Frontal cortex (tissue), 4 donors: ENCODE measurements around the gene SGTA. TPM values are rescaled to one million over a fixed set of nuclear protein-coding genes. Genes with fewer than 3 reads are reported as not detected.

Experiments used
- DNase-seq, 2 donors: peaks; one replicate each; pipeline ENCODE4 v3.0.0; 2012; ENCODE audit warnings: low spot score in 2 of 2
- FAIRE-seq: peaks from 2 replicates; lab custom pipeline; 2012; peaks lifted over from hg19 to GRCh38; lab: Jason Lieb, UNC
- total RNA-seq: library from RNA; depleted of rRNA; stranded (reverse); fragments of >200 nt; gene quantifications from one replicate; pipeline ENCODE4 v1.2.3, GENCODE V29; 2014
- donor health status: control.
- donor health status: control.
- donor health status: control.

The SGTA gene
- total RNA-seq, 1 donor from 2014 or later = 31.4 TPM

DNA sequence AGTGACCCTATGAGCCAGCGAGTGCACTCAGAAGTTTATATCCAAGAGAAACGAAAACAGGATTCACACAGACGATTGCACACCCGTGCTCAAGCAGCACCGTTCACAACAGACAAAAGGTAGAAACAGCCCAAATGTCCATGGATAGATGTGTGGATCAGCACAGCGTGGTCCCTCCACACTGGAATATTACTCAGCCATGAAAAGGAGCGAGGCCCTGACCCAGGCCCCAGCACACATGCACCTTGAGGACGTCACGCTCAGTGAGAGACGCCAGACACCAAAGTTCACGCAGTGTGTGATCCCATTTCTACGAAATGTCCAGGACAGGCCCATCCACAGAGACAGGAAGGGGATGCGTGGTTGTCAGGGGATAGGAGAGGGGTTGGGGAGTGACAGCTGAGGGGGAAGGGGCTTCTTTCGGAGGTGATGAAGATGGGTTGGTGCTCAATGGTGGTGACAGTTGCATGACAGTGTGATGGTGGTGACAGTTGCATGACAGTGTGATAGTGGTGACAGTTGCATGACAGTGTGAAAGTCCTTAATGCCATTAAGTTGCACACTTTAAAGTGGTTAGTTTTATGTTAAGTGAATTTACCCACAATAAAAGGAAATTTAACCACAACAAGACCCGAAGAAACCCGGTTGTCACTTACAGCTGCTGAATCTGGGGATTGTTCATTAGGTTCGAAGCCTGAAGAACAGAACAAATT is 24.3 kb downstream of the SGTA start:
- FAIRE-seq = no peak

DNA sequence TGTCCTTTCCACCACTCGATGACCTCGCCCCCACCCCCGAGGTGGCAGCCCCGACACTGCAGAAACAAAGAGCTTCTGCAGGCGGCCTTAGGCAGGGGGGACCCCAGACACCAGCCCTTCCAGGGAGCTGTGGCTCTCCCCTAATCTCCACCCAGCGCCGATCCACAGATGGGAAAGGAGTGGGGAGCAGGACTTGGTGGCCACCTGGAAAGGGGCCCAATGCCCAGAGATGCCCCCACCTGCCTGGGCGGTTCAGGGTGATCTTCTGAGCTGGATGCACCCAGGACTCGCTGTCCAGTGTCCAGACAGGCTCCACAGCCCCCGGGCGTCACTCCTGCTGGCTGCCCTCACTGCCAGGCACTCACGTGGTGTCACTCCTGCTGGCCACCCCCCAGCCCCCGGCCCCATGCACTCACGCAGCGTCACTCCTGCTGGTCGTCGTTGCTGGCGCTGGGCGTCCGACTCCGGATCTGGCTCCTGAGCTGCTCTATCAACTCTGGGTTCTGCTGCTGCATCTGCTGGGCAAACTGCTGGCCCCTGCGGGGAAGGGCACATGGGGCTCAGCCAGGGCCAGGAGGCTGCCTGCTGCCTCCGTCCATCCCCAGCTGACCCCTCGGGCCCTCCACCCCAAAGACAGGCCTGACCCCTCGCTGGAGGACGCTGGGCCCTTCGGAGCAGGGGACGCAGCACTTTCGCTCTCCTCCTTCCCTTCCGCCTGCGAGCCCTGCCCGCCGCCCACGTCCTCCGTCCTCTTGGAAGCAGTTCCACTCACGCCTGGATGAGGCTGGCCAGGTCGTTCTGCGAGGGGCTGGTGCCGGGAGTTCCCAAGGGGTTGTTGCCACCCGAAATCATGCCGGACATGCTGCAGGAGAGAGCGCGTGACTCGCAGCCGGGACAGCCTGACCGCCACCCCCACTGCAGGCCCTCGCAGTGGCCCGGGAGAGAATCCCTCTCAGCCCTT is 25.9 kb downstream of the SGTA start:
- DNase-seq = no peak
- no peak for FAIRE-seq

More for the DNA sequence above, 24.3 kb downstream of the SGTA start:
- DNase-seq = no peak

DNA sequence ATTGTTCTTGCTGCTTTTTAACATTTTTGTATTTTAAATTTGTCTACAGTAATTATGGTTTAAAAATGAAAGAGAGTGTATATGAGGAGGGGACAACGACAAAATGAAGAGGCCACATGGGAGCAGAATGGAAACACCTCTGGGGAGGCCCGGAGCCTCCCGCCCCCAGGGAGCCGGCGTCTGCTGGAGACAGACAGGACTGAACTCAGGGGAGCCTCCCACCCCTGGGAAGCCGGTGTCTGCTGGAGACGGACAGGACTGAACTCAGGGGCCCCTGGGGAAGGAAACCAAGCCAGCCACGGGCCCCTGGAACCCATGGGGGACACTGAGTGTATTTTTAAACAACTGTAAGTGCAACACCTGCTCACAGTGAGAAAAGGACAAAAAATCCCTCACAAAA is 26.6 kb downstream of the SGTA start:
- DNase-seq = no peak
- no peak for FAIRE-seq

DNA sequence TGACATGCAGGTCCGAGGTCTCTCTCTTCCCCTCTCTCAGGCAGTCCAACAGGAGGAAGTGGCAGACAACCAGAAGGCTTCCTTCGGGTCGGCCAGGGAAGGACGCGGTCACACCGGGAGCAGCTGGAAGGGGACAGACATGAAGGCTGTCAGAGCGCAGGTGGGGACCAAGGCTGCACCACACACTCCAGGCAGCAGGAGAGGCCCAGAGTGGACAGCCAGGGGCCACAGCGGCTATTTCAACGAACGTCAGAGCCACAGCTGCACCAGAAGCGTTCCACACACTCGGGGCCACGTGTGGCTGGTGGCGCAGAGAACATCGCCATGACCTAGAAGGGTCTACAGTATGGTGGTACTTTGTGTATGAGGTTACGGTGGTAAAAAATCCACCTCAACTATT is 27.3 kb downstream of the SGTA start:
- FAIRE-seq = no peak
- DNase-seq = no peak

DNA sequence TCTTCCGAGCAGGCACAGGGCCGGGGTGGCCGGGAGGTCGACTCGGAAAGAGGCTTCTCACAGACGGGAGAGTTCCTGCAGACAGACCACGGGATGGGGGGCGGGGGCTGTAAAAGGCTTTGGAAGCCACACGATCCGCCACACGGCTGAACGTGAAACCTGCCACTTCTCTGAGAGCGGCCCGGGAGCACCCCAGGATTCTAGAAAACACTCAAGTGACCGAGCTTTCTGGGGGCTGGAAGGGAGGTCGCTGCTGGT is 27.7 kb downstream of the SGTA start:
- DNase-seq (no peak), FAIRE-seq (no peak)

DNA sequence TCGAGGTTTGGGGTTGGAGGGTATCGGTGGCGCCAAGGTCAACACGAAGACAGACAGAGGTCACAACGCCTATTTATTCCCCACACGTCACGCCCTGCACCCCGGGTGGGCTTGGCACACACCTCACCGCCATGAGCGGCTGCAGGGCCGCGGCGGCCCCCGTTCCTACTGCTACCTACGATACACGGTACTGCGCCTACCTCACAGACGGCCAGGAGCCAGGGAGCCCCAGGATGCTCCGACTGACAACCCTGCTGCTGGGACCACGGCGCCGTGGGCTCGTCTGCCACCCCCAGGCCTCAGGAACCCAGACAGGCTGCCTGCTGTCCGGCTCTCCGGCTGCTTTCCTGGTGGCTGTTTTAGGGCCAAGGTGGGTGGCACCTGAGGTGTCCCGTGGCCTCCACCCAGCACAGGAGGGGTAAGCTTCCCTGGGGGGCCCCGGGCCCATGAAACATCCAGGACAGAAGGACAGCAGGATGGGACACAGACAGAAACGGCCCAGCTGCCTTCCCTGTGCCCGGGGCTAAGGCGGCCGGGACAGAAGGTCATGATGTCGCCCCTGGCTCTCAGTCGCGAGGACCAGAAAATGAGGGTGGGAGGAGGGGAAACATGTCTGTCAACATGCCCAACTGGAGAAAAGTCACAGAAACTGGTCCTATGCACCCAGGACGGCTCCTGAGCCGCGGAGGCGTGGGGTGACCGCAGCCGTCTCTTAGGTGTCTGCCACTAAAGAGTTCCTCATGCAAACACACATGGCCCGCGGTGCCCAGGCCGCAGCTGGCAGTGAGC is 28.2 kb downstream of the SGTA start:
- DNase-seq = no peak
- no peak for FAIRE-seq

DNA sequence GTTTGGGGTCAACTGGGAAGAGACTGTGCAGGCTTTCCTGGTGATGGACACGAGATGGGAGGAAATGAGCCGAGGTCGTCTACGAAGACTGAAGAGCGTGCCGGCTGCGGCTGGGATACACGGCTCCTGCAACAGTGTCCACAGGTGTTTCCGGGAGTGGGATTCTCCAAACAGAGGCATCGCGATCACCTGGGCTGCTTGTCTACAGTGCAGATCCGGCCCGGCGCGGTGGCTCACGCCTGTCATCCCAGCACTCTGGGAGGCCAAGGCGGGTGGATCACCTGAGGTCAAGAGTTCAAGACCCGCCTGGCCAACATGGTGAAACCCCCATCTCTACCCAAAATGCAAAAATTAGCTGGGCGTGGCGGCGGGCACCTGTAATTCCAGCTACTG is 31.6 kb downstream of the SGTA start:
- no peak for DNase-seq
- FAIRE-seq = no peak

DNA sequence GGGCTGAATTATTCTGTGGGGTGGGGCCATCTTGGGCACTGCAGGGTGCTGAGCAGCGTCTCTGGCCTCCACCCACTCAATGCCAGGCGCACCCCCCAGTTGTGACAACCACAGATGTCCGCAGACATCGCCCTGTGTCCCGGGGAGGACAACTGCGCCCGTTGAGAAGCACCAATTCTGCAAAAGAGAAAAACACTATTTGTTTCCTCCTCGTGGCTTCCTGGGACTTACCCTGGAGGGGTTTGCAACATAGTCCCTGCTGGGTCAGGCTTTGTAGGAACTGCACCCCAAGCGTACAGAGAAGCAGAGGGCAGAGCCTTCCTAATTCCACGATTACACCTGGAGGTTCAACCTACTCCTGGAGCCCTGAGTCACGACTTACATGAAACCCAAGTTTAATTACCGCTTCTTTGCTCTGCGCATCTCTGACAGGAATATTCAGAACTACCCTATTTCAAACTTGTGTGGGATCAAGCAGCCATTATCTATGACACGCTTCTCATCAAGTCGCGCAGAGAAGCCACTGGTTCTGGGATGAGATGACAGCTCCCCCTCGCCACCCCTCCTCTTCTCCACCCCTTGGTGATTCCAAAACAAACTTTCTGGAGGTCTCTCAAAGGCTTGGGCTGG is 32.1 kb downstream of the SGTA start:
- no peak for DNase-seq
- no peak for FAIRE-seq

DNA sequence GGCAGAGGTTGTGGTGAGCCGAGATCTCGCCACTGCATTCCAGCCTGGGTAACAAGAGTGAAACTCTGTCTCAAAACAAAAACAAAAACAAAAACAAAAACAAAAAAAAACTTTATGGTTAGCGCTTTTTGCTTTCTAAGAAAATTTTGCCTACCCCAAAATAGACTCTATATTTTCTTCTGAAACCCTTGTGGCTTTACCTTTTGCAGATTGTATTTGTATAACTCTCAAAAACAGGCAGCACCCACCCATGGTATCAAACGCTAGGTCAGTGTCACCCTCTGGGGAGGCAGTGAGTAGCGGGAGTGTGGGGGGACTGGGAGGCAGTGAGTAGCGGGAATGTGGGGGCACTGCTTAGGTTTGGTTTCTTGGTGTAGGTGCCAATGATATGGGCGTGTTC is 35.7 kb downstream of the SGTA start:
- FAIRE-seq (no peak), DNase-seq (no peak)

DNA sequence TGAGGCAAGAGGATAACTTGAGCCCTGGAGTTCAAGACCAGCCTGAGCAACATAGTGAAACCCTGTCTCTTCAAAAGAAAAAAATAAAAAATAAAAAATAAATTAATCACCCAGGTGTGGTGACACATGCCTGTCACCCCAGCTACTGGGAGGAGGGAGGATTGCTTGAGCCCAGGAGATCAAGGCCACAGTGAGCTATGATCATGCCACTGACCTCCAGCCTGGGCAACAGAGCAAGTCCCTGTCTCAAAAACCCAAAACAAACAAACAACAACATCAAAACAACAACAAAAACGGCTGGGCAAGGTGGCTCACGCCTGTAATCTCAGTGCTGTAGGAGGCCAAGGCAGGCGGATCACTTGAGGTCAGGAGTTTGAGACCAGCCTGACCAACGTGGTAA is 39.0 kb downstream of the SGTA start:
- DNase-seq = no peak
- FAIRE-seq = no peak

DNA sequence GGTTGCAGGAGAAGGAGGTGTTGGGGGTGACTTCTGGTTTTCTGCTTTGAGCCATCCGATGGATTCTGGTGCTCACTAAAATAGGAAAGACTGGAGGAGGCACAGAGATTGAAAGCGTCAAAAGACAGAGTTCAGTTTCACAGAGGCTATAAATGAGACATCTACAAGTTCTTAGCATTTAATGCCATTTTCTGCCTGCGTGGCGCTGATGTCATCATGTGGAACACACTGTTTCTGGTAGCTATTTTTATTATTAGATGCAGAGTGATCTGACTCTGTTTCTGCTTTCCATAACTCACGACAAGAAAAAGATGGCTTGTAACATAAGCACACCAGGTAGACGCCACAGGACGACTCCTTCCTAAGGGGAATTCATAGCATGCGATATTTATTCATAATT is 40.0 kb downstream of the SGTA start:
- FAIRE-seq = no peak
- no peak for DNase-seq

DNA sequence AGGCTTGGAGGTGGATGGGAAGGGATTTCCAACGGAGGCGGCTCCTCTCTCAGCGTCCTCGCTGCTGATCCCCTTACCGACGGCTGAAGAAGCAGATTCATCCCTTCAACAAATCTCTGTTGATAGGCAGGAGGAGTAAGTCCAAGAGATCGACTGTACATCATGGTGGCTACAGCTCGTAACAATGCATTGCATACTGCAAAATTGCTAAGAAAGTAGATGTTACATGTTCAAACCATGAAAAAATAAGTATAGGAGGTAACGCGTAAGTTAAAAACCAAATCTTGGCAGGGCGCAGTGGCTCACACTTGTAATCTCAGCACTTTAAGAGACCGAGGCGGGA is 42.8 kb downstream of the SGTA start:
- FAIRE-seq (no peak), DNase-seq (no peak)

DNA sequence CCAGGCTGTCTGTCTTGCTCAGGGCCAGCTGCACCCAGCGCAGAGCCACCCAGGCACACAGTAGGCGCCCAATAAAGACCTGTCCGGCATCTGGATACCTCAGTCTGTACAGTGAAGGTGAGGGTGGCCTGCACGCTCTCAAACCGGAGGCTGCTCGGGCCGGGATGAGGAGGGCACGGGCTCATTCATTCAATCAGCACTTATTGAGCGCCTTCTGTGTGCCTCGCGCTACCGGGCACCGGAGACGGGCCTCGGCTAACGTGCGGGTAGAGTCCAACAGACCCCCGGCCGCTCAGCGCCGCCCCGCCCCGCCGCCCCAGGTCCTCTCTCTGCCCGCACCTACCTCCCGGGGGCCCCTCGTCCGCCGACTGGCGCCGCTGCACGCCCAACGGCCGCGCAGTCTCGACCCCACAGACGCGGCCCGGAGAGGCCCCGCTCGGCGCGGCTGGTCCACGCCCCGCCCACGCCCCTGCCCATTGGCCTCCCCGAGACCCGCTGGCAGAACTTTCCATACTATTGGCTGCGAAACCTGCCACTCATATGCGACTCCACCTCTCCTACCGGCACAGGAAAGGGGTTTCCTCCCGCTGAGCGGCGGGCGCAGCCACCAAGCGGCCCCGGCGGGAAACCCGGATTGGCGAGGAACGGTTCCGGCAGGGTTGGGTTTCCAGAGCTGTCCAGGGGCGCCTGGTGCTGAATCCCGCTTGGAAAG is 43.3 kb downstream of the SGTA start, which contains the start of gene SLC39A3:
Gene SLC39A3 (minus strand): TSS at position 416 of the 712 bp plus-strand sequence. CDS start 2,760 bp downstream, outside the sequence.
- no peak for FAIRE-seq
- peak; percentile 100 for DNase-seq

DNA sequence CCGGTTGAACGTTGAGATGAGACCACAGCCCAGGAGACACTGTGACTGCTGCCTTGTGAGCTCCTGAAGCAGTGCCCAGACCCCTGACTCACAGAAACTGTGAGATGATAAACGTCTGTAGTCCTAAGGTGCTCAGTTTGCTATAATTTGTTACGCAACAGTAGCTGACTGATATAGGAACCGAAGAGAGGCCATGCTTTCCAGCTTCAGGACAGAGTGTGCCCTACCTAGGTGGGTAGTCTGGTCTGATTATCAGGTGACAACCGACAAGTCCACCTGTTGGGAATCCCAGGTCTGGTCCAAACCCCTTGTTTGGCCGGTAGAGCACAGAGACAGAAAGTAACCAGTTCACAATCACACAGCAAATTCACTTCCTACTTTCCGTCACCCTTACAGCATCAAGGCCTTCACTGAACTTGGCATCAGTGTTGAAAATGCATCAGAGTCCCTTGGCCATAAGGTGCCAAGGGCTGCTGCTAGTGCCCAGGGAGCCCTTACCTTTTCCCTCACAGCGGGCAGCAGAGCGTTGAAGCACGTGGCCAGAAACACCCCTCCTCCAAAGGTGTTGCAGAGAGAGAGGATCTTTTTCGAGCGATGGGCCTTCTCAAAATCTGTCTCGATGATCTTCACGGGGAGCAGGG is 46.4 kb downstream of the SGTA start:
- DNase-seq (no peak), FAIRE-seq (no peak)

DNA sequence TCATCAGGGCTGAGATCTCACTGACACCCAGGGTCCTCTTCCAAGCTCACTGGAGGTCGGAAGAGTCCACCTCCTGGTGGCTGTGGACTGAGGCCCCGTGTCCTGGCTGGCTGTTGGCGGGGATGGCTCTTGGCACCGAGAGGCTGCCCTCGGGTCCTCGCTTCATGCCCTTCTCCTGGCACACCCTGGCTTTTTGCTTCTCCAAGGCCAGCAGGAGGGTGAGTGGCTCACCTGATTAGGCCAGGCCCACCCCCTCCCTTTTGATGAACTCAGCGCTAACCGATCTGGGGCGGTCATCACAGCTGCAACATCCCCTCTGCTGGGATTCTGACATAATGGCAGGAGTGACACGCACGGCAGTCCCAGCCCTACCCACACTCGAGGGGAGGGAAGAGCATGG is 47.7 kb downstream of the SGTA start:
- DNase-seq (no peak), FAIRE-seq (no peak)

DNA sequence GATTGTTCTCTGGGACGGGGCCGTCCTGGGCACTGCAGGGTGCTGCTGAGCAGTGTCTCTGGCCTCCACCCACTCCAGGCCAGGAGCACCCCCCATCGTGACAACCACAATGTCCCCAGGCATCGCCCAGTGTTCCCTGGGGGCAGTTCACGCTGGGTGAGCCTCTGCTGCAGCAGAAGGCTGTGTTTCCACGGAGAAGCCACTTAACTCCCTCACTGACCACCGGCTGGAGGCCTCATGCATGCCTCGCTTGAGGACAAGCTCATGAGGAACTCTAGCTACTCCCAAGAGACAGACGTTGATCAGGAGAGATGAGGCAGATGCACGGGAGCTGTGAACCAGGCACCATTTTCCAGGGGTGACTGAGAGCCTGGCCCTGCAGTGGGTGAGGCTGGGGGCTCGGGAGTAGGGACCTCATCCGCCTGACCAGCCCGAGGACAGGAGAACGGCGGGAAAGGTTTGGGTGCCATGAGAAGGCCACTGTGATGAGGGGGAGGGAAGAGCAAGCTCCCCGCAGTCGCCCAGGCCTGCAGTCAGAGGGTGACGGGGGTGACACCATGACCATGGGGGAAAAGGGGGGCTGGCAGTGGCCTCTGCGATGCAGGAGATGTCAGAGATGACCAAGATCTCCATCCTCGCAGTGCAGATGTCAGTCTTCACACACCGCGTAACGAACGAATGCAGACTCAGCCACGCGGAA is 48.3 kb downstream of the SGTA start:
- FAIRE-seq = no peak

DNA sequence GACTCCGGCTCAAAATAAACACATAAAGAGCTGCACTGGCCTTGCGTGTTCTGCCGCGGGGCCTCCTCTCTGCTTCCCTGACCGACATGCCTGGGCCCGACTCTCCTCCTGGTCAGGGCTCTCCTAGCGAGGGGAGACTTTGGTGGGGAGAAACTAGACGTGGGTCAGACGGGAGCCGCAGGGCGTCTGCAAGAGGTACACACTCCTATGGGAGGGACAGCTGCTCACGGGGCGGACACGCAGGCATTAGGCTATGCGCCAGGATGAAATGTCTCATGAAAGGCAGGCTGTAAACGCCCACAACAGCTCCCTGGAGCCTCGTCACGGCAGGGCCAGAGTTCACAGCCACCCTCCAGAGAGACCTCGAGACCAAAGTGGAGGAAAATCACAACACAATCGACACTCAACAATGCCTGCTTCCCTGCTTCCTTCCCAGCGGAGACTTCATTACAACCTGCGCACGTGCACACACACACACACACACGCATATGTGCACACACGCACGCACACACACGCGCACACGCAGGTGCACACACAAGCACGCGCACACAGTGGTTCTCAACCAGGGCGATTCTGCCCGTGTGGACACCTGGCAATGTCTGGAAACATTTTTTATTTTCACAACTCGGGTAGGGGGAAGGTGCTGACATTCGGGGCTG is 49.0 kb downstream of the SGTA start:
- FAIRE-seq (no peak), DNase-seq (no peak)

More for the DNA sequence above, 48.3 kb downstream of the SGTA start:
- no peak for DNase-seq

DNA sequence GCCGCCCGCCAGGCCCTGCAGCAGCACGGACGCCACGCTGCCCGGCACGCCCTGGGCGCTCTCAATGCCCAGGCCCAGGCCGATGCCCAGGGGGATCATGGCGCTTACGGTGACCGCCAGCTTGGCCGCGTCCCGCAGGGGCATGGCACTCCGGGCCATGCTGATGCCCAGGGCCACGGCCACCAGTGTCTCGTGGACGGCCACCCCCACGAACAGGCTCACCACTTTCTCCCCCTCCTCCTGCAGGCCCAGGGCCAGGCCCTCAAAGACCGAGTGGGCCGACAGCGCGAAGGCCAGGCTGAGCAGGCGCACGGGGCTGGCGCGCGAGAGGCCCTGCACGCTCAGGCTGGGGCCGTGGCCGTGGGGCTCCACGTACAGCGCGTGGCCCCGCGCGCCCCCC is 50.2 kb downstream of the SGTA start:
- DNase-seq (no peak), FAIRE-seq (no peak)
